Psoas muscle (tissue), 8 donors: ENCODE data around the gene NXPE2. TPM values are rescaled to one million over a fixed set of nuclear protein-coding genes. Genes with fewer than 3 reads are reported as not detected.

Source experiments
- ATAC-seq, 4 donors: fragments of 200-7000 bp; cut with Tn5 transposase; one replicate each; pipeline ENCODE4 v1.9.1; 2020; ENCODE audit warnings: moderate library complexity in 3 of 4, mild to moderate bottlenecking in 2 of 4
- DNase-seq, 2 donors: peaks; one replicate each; pipeline ENCODE4 v3.0.0-alpha.2; 2020
- H3K27ac ChIP-seq: fragments of 200-600 bp; one replicate; pipeline ENCODE4 v1.8.0; 2022
- H3K27me3 ChIP-seq, 3 donors: fragments of 200-600 bp in 1 of 3; one replicate each; pipeline versions ENCODE4 v1.6.1 to v1.8.0; 2013 to 2022; ENCODE audit warnings: low read length in 2 of 3, mild to moderate bottlenecking in 2 of 3, moderate library complexity in 1 of 3; ENCODE audit not compliant: insufficient read depth in 3 of 3
- H3K36me3 ChIP-seq, 2 donors: fragments of 200-600 bp in 1 of 2; one replicate each; pipeline versions ENCODE4 v1.6.1 to v1.8.0; 2013 to 2022; ENCODE audit warnings: low read depth in 1 of 2, mild to moderate bottlenecking in 1 of 2, moderate library complexity in 1 of 2; ENCODE audit not compliant: insufficient read depth in 1 of 2
- H3K4me1 ChIP-seq: fragments of 200-600 bp; one replicate; pipeline ENCODE4 v1.8.0; 2022
- H3K4me3 ChIP-seq: fragments of 200-600 bp; one replicate; pipeline ENCODE4 v1.8.0; 2022; ENCODE audit warnings: mild to moderate bottlenecking
- H3K9me3 ChIP-seq: fragments of 200-600 bp; one replicate; pipeline ENCODE4 v1.8.0; 2022
- WGBS, 3 donors: extraction: QIAGEN DNeasy Blood & Tissue Kit; methylation state at CpG; one replicate each; pipeline versions ENCODE4 v1.1.6 to v1.1.7; 2013; 5-methylcytosine and 5-hydroxymethylcytosine counted together
- intact Hi-C, 2 donors: fragments of 100-400 bp; cut with DNase I; formaldehyde crosslinking; loops; one replicate each; pipeline versions ENCODE4 v1.11.0 to v1.14.2; 2022
- polyA plus RNA-seq, 3 donors: library from polyadenylated mRNA; stranded (reverse); fragments of 200-250 nt; gene quantifications; one replicate each; pipeline ENCODE4 v1.2.3, GENCODE V29; 2013
- total RNA-seq, 4 donors: library from RNA; stranded (reverse); fragmentation: NEBNext Ultra II Directional in 2 of 4; extraction: Animal tissue kit (Norgen Biotek cat#: 25700) in 2 of 4; gene quantifications; one replicate each; pipeline versions ENCODE4 v1.2.1 to v1.2.4, GENCODE V29; 2021 to 2023
- TF ChIP-seq, protein P1 (sequence below): fragments of 200-600 bp; IDR thresholded peaks from one replicate; pipeline ENCODE4 v1.8.0; 2022; ENCODE audit warnings: antibody characterized with exemption
- donor health status: healthy with polysubstance abuse.
- donor health status: DM: no; HTN: no; CAD: no; lungs with moderate emphysema.
- donor health status: Bipolar disorder and iron deficiency.
- donor health status: healthy.
- donor health status: DM: yes; HTN: yes; CAD: no.
- donor health status: DM: no; HTN: no; CAD: no.
- donor health status: DM: no; HTN: no; CAD: no.
- donor health status: DM: yes; HTN: yes; CAD: no.

NXPE2 gene
- total and polyA plus RNA-seq, 7 donors: 0.04 to 0.30 (median 0.14) TPM; not detected in 1

DNA sequence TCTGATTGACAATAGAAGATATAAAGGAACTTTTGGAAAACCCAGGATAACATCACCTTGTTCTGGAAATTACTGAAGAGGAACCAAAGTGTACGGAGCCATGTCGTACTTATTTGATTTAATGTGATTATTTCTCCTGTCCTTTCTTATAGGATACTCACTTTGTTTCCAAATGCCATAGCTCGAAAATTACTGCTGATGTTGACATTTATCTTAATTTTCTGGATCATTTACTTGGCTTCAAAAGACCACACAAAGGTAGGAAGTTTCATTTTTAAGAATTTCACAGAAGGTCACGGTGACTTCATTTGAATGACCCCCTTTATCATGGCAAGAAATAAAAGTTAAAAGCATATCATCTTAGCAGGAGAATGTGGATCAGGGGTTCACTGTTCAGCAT lies 1.2 kb downstream of the NXPE2 start:
- Histone ChIP-seq H3K4me1 (no peaks in the 10 kb centered on the region), H3K9me3 (no peaks in the 10 kb centered on the region), H3K27ac (no peak overlapping the region), H3K27me3 (no peaks in the 10 kb centered on the region), H3K4me3 (no peak overlapping the region), H3K36me3 (no peaks in the 10 kb centered on the region)
- DNase-seq (no peak), ATAC-seq (no peak)
- WGBS, 3 donors: 61 to 75% (median 69%) methylated on average over 4 of the region's 4 CpGs
- intact Hi-C loops: no loop called here
- TF ChIP-seq, protein P1, sequence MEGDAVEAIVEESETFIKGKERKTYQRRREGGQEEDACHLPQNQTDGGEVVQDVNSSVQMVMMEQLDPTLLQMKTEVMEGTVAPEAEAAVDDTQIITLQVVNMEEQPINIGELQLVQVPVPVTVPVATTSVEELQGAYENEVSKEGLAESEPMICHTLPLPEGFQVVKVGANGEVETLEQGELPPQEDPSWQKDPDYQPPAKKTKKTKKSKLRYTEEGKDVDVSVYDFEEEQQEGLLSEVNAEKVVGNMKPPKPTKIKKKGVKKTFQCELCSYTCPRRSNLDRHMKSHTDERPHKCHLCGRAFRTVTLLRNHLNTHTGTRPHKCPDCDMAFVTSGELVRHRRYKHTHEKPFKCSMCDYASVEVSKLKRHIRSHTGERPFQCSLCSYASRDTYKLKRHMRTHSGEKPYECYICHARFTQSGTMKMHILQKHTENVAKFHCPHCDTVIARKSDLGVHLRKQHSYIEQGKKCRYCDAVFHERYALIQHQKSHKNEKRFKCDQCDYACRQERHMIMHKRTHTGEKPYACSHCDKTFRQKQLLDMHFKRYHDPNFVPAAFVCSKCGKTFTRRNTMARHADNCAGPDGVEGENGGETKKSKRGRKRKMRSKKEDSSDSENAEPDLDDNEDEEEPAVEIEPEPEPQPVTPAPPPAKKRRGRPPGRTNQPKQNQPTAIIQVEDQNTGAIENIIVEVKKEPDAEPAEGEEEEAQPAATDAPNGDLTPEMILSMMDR: no peak

DNA sequence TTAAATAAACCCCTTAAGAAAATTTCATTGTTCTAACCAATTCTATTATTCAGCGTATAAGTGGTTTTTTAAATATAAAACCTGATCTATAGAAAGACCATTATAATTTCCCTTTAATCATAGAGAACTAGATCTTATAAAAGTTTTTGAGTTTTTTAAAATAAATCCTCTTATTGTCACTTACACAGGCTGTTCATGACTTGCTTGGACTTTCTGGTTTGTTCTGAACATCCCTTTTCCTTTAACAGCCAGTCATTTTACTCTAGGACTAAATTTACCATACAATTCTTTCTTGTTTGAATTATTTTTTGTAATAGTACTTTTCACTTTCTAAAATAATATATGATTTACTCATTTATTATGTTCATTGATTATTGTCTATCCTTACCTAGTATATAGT lies 4.7 kb downstream of the NXPE2 start:
- Histone ChIP-seq H3K9me3 (no peaks in the 10 kb centered on the region), H3K36me3 (no peaks in the 10 kb centered on the region), H3K4me1 (no peaks in the 10 kb centered on the region), H3K27ac (no peak overlapping the region), H3K27me3 (no peaks in the 10 kb centered on the region), H3K4me3 (no peak overlapping the region)
- intact Hi-C loops: no loop called here
- ATAC-seq (no peak), DNase-seq (no peak)
- TF ChIP-seq, protein P1: no peak
- 94 to 98% (median 96%) methylated on average over 1 of the region's 1 CpG for WGBS, 3 donors

DNA sequence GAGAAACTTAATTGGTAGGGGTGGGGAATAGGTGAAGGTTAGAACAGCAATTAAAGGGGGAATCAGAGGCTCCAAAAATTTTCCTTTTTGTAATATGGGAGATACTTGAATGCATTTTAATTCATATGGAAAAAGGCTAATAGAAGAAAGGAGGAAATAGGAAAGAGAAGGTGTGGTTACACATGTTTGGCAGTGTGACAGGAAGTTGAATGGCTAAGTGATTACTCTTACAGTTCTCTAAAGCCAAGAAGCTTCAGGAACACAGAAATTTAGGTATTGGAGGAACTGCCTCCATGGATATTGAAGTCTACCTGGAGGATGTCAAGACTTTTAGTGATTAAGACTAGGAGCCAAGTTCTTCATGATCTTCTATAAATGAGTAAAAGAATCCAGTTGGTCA lies 6.3 kb downstream of the NXPE2 start:
- H3K4me1 ChIP-seq: no peaks in the 10 kb centered on the region
- no peaks in the 10 kb centered on the region for H3K9me3 ChIP-seq
- no peak overlapping the region for H3K4me3 ChIP-seq
- no peaks in the 10 kb centered on the region for H3K36me3 ChIP-seq
- no peak for DNase-seq
- TF ChIP-seq, protein P1: no peak
- intact Hi-C loops: no loop called here
- ATAC-seq: no peak
- H3K27me3 ChIP-seq: no peaks in the 10 kb centered on the region
- no peak overlapping the region for H3K27ac ChIP-seq

DNA sequence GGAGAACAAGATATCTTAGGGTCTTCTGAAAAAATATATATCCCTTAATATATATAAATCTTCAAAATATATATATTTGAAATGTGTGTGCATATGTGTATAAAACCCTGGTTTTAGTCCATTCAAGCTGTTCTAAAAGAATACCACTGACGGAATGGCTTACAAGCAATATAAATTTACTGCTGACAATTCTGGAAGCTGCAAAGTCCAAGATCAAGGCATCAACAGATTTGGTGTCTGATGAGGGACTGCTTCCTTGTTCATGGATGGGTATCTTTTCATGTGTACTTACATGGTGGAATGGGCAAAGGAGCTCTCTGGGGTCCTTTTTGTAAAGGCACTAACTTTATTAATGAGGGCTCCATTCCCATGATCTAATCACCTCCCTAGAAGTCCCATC lies 6.8 kb downstream of the NXPE2 start:
- WGBS, 3 donors: 86 to 98% (median 96%) methylated on average over 1 of the region's 1 CpG
- intact Hi-C loops: no loop called here
- ATAC-seq (no peak), DNase-seq (no peak)
- H3K27ac ChIP-seq: no peak overlapping the region
- TF ChIP-seq, protein P1: no peak
- H3K36me3 ChIP-seq: no peaks in the 10 kb centered on the region
- H3K4me1 ChIP-seq: no peaks in the 10 kb centered on the region
- H3K27me3 ChIP-seq: no peaks in the 10 kb centered on the region
- H3K9me3 ChIP-seq: no peaks in the 10 kb centered on the region
- H3K4me3 ChIP-seq: no peak overlapping the region

DNA sequence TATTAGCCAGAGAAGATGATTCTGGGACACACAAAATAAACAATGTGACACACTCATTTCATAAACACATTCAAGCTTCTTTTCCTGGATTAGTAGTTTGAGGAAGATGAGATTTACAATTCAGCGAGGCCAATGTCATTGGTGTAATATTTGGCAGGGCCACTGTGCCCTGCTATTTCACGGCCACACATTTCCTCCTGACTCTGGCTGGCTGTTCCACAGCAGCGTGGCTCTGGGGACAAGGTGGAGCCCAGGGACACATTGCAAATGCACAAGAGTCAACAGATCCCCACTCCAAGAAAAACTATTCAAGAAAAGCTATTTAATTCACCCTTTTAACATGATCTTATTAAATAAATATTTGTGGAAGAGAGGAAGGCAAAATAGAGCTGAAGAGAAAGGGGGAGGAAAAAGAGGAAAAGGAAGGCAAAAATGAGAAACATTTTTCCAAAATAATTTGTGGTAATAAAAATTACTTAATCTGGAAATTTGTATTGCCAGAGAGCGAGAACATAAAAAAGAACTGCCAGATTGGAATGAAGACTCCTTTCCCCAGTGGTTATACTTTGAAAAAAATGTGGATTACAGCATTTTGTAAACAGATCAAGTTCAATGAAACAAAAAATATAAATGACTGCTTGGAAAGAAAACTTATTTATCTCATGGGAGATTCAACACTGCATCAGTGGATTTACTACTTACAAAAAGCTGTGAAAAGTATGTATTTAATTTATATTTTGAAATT lies 27.1 kb downstream of the NXPE2 start:
- intact Hi-C loops: no loop called here

More for the DNA sequence above, 27.1 kb downstream of the NXPE2 start:
- DNase-seq (peak; percentile 36 to 72), ATAC-seq (peak in 1 of 4 donors; percentile 78)
- peaks cover 9% of the 10 kb centered on the region for H3K4me1 ChIP-seq
- WGBS, 3 donors: 13 to 20% (median 15%) methylated on average over 4 of the region's 4 CpGs
- H3K36me3 ChIP-seq: no peaks in the 10 kb centered on the region
- no peak overlapping the region for H3K4me3 ChIP-seq
- H3K27ac ChIP-seq: no peak overlapping the region
- H3K27me3 ChIP-seq: no peaks in the 10 kb centered on the region
- TF ChIP-seq, protein P1: no peak
- H3K9me3 ChIP-seq: no peaks in the 10 kb centered on the region
